ENCODE measurements around the gene SLC16A3.

Gene SLC16A3

GRCh38 chr17:82230609-82231311 lies 1.9 kb downstream of the SLC16A3 start:
- H3K79me2 ChIP-seq = no peaks in the 10 kb centered on the region
- no peak overlapping the region for H3K4me3 ChIP-seq (ENCODE audit: low read depth, low read length)
- H3K27me3 ChIP-seq (ENCODE audit: control insufficient read depth, insufficient read depth, low read length) = no peaks in the 10 kb centered on the region
- no peak overlapping the region for H3K9ac ChIP-seq
- H3K27ac ChIP-seq = peak overlapping the region; percentile 71
- peaks cover 20% of the 10 kb centered on the region for H3K4me1 ChIP-seq
- H2AFZ ChIP-seq = peak overlapping the region; percentile 65
- no peaks in the 10 kb centered on the region for H3K36me3 ChIP-seq (ENCODE audit: control insufficient read depth, insufficient read depth, low read length)
- peak overlapping the region; percentile 49 for H3K4me2 ChIP-seq (ENCODE audit: low read length)
- TF ChIP-seq CTCF (IDR thresholded peaks at IDR 0.05) = peak; percentile 45
- H3K9me3 ChIP-seq (ENCODE audit: control insufficient read depth, low read length) = no peaks in the 10 kb centered on the region

GRCh38 chr17:82231312-82231561 lies 2.4 kb downstream of the SLC16A3 start:
- no peak overlapping the region for H3K9ac ChIP-seq
- no peak for TF ChIP-seq CTCF (IDR thresholded peaks at IDR 0.05)
- H3K27ac ChIP-seq = peak overlapping the region; percentile 71
- H3K4me1 ChIP-seq = peaks cover 25% of the 10 kb centered on the region
- H3K36me3 ChIP-seq (ENCODE audit: control insufficient read depth, insufficient read depth, low read length) = no peaks in the 10 kb centered on the region
- H3K79me2 ChIP-seq = no peaks in the 10 kb centered on the region
- H3K4me3 ChIP-seq (ENCODE audit: low read depth, low read length) = no peak overlapping the region
- no peaks in the 10 kb centered on the region for H3K27me3 ChIP-seq (ENCODE audit: control insufficient read depth, insufficient read depth, low read length)
- H2AFZ ChIP-seq = peak overlapping the region; percentile 65
- H3K9me3 ChIP-seq (ENCODE audit: control insufficient read depth, low read length) = no peaks in the 10 kb centered on the region
- H3K4me2 ChIP-seq (ENCODE audit: low read length) = peak overlapping the region; percentile 49

- Histone ChIP-seq H3K4me3 (ENCODE audit: low read depth, low read length) (no peak overlapping the region), H3K27me3 (ENCODE audit: control insufficient read depth, insufficient read depth, low read length) (no peaks in the 10 kb centered on the region), H3K79me2 (no peaks in the 10 kb centered on the region), H3K4me2 (ENCODE audit: low read length) (peak overlapping the region; percentile 4), H3K36me3 (ENCODE audit: control insufficient read depth, insufficient read depth, low read length) (no peaks in the 10 kb centered on the region), H3K4me1 (peaks cover 29% of the 10 kb centered on the region), H2AFZ (peak overlapping the region; percentile 65), H3K27ac (peak overlapping the region; percentile 71), H3K9ac (no peak overlapping the region), H3K9me3 (ENCODE audit: control insufficient read depth, low read length) (no peaks in the 10 kb centered on the region)
- TF ChIP-seq CTCF (IDR thresholded peaks at IDR 0.05) = no peak
Observed at GRCh38 chr17:82231562-82232321, 2.9 kb downstream of the SLC16A3 start.

GRCh38 chr17:82232322-82232820 lies 3.5 kb downstream of the SLC16A3 start:
- TF ChIP-seq CTCF (IDR thresholded peaks at IDR 0.05) = no peak
- Histone ChIP-seq H3K4me1 (peaks cover 29% of the 10 kb centered on the region), H3K4me3 (ENCODE audit: low read depth, low read length) (no peak overlapping the region), H3K9ac (no peak overlapping the region), H3K4me2 (ENCODE audit: low read length) (no peak overlapping the region), H3K27me3 (ENCODE audit: control insufficient read depth, insufficient read depth, low read length) (no peaks in the 10 kb centered on the region), H2AFZ (no peak overlapping the region), H3K36me3 (ENCODE audit: control insufficient read depth, insufficient read depth, low read length) (no peaks in the 10 kb centered on the region), H3K27ac (no peak overlapping the region), H3K9me3 (ENCODE audit: control insufficient read depth, low read length) (no peaks in the 10 kb centered on the region), H3K79me2 (no peaks in the 10 kb centered on the region)

Measured in parathyroid adenoma (tissue), 2 donors.